Activated gamma-delta T cell treated with Interleukin-2 at 50 U/mL for 16 hours (primary cell): Measurements from ENCODE around the gene RAB36.

Experiments used
- DNase-seq: peaks from one replicate; pipeline ENCODE4 v3.0.0-alpha.2; 2020

Gene RAB36

GRCh38 chr22:23144932-23145877, at the start of gene RAB36:
Gene RAB36 (plus strand): TSS chr22:23145477. CDS start chr22:23146617, 1,140 bp downstream.
- peak; percentile 79 for DNase-seq

DNA sequence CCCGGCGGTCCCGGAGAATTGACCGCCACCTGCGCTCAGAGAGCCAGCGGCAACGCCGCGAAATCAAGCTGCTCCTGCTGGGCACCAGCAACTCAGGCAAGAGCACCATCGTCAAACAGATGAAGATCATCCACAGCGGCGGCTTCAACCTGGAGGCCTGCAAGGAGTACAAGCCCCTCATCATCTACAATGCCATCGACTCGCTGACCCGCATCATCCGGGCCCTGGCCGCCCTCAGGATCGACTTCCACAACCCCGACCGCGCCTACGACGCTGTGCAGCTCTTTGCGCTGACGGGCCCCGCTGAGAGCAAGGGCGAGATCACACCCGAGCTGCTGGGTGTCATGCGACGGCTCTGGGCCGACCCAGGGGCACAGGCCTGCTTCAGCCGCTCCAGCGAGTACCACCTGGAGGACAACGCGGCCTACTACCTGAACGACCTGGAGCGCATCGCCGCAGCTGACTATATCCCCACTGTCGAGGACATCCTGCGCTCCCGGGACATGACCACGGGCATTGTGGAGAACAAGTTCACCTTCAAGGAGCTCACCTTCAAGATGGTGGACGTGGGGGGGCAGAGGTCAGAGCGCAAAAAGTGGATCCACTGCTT, 49.4 kb upstream of the RAB36 start:
- DNase-seq, result no peak

DNA sequence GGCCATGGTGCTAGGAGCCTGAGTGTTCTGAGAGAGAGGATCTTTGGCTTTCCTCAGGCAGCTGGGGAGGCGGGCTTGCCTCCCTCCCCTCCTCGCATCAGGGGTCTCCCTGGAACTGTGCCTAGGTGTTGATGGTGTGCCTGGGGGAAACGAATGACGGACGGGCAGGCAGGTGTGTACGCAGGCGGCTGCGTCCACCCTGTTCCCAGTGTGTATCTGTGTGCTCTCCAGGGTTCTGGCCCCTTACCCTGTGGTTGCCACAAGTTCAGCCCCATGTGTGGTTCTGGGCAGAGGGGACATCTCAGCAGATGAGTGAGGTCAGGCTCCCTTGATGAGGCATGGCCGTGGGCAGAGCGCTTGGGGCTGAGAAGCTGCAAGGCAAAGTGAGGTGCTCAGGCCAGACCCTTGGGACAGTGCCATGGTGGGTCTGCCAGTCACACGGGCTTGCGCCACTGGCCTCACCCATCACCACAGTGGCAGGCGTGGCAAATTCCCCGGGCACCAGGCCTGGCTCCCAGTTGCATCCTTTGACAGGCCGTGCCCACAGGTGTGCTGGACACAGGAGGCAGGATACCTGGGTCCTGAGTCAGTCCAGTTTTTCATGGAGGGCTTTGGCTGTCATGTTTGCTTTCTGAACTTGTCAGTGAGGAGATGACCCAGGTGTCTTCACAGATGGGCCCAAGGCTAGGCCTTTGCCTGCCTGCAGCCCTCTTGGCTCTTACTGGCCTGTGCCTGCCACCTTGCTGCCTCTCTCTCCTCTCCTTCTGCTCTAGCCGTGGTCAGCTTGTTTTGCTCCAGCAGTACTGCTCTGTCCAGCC, 47.7 kb upstream of the RAB36 start:
- DNase-seq, result no peak

DNA sequence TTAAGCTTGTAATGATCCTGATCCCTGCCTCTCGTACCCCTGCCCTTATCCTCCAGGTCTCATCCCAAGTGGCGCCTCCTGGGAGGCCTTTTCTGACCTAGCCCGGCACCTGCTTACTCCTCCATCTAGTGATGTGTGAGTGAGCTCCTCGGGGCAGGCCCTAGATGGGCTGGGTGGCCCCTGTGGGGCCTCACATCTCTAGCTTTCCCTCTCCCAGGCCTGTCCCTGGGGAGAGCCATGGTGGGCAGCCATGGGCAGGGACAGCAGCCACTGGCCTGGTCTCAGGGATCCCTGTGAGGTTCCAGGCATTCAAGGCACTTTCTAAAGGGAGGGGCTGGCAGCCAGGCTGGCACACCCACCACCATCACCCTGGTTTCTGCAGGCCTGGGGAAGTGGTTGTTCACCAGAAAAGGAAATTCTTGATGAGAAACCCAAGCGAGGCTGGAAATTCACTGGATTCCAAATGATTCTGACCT, 47.0 kb upstream of the RAB36 start:
- no peak for DNase-seq

DNA sequence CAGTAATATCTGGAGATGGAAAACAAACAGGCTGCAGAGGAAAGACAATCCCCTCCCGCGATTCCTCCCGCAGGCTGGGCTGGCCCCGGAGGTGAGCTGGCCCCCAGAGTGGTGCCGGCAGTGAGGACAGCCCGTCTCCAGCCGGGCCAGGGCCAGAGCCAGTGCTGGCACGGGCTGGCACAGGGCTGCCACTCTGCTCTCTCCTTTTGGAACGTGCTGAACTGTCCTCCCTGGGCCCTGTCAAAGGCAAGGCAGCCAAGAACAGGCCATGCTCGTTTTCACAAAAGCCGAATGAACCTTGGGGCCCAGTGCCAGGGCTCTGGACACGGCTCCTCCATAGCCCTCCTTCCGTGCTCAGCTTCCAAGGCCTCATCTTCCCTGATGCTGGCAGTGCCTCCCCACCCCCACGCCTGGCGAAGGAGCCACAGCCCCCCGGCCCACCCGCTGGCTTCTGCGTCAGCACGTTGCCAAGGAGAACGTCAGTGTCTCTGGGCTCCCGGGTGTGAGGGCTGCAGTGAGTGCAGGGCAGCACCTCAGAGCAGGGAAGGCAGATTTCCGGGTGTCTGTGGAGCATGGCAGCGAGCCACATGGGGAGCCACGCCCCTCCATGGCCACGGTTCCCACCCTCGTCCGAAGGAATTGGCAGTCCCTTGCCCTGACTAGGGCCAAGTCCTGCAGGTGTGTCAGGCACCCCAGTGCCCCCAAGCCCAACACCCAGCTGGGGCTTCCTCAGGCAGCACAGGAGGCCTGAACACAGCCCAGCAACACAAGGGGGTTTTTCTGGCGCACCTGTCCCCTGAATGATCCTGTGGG, 46.4 kb upstream of the RAB36 start:
- no peak for DNase-seq

- no peak for DNase-seq
Measured at GRCh38 chr22:23099531-23099804, 45.8 kb upstream of the RAB36 start.

- no peak for DNase-seq
Measured at GRCh38 chr22:23100124-23100801, 45.0 kb upstream of the RAB36 start.

GRCh38 chr22:23101524-23101923, 43.8 kb upstream of the RAB36 start:
- no peak for DNase-seq

- DNase-seq, result no peak
Measured at GRCh38 chr22:23102002-23102655, 43.1 kb upstream of the RAB36 start.

DNA sequence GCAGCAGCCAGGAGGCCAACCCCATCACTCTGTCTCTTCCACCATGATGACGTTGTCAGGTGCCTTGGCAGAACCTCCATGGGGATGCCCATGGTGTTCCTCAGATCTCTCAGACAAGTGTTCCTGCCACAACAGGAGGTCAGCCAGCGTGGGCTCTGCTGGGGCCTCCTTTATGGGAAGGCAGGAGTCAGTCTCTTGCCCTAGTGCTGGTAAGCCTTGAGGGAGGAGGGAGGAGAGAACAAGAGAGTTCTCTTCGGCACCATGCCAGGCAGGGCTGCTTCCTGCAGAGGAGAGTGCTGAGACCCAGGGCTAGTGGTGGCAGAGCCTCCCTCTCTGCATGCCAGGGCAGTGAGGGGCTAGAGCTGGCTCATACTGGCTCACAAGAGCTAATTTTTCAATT, 42.5 kb upstream of the RAB36 start:
- no peak for DNase-seq

DNA sequence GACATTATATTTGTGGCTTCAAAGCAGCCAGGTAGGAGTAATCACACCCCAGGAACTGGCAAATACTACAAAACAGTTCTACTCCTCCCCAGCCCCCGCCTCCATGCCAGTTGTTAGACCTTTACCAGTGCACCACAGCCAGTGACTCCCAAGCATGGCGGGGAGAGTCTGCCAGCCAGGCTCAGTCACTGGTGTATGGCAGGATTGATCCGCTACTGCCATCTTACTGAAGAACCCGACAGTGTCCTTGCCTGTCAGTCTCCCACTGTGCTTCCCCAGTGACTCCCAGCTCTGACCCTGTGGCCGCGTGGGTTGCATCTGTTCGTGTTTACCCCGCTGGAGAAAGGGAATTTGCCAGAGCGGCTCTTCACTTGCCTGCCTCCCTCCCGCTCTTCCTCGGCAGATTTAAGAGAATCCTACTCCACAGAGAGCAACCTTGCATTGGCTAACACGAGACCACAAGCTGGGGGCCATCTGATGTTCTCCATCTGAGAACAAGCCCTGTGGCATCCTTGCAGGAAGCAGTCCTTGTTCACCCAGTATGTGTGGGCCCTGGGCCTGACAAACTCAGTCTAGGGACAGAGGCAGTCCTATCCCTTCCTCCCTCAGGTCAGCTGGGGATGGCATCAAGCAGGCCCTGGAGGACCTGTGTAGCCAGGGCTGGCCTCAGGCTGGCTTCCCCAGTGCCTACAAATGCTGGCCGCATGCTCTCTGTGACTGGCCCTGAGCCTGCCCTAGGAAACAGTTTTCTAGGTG, 41.9 kb upstream of the RAB36 start:
- DNase-seq, result no peak

DNA sequence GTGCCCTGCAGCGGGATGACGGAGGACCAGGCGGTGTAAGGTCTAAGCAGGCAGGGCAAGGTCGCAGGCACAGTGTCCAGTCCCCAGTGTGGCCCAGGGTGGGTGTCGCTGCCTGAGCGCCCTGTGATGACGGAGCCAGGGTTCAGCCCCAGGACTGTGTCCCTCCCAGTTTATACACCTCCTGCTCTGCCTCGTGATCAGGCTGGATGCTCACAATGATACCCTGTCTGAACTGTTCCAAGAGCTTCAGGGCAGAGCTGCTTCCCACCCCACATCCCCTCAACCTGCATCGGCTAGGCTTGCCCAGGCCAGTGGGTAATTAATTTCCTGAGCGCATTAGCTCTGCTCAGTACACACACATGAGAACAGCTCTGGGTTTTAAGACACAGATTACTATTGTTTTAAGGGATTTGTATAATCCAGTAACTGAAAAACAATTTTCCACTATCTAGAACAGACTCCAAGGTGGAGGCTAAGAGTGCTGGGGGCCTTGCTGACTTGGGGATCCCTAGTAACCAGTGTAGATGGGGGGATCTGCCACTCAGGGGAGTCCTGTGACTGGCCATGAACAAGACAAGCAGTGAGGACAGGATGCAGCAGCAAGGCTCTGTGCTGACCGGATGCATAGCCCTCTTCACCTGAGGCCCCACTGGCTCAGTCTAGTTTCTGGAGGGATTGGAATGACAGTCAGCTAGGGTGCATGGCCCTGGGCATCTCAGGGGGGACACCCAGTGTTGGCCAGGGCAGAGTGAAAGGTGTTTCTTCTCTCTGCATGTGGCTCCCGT, 40.9 kb upstream of the RAB36 start:
- DNase-seq, result no peak

GRCh38 chr22:23105304-23105703, 40.0 kb upstream of the RAB36 start:
- no peak for DNase-seq

DNA sequence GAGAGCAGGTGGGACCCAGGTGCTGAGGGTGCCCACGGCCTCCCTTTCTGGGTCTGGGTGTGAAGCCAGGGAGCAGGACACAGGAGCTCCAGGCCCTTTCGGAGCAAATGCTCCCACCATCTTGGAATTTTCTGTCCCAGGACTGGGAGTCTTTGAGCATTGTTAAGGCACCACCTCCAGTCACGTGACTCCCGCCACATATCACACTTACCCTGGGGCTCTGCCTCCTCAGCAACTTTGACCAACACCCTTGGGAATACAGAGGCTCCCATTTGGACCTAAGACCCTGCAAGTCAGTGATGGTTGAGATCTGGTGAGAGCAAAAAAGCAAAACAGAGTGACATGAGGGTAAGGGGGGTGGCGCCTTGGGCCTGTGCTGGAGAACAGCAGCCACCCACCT, 39.4 kb upstream of the RAB36 start:
- DNase-seq, result no peak

DNA sequence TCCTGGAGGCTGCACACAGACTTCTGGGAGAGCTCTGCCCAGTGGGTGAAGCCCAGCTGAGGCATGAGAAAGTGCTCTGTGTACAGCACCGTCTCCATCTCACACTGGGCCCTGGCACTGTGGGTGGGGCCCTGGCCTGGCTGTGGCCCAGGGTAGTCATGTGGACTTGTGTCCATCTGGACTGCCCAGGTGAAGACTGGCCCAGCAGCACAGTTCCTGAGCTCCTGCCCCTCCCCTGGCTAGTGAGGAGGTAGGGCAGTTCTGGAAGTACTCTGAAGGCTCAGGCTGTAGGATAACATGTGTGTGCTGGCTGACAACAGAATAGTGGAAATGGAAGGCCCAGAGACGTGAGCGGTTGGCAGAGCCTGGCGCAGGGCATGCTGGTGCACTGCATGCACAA, 38.9 kb upstream of the RAB36 start:
- no peak for DNase-seq

GRCh38 chr22:23106906-23107367, 38.3 kb upstream of the RAB36 start:
- no peak for DNase-seq

- no peak for DNase-seq
Measured at GRCh38 chr22:23107487-23108248, 37.6 kb upstream of the RAB36 start.

DNA sequence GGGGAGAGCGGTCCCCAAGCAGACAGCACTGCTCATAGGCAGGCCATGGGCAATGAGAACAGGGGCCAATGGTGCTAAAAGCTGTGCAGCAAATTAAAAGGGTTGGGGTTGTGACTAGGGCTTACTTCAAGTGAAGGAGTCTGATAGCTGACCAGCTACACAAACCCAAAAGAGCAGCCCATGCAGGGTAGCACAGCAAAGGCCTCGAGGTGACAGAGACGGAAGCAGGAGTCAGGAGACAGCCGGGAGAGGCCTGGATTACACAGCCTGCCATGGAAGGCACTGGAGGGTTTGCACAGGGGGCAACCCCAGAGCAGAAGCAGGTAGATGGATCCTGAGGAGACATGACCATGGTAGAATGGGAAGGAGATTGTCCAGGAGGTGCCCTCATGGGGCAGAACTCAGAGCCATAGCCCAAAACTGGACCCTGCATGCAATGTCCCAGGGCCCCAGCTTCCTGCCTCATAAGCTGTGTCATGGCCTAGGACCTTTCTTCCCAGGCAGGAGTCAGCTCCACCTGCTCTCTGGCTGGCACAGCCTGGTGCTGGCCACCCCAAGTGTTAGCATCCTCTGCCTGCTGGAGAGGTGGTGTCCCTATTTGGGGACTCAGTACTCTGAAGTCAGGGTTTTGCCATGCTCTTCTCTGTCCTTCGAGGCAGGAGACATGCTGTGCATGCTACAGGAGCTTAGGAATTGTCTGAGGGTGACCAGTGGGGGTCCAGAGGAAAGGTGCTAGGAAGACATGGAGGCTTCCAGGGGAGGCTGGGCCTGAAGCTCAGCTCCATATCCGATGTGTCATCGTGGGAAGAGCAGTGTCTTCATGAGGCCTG, 36.8 kb upstream of the RAB36 start:
- no peak for DNase-seq
